Measurements from ENCODE around the gene AAK1.
A peak's percentile ranks its signal among the peaks of the same experiment; 100 is the strongest.
"Not testable (repeated sequence)": the region's sequence is repeated elsewhere in the genome, so short reads cannot be mapped to it uniquely, and the experiment has no call there.

AAK1 gene

GRCh38 chr2:69474688-69475087, 168.9 kb downstream of the AAK1 start:
- DNase-seq, result no peak

- no peak for DNase-seq
Measured at GRCh38 chr2:69471793-69472192, 171.7 kb downstream of the AAK1 start.

- DNase-seq, result no peak
Measured at GRCh38 chr2:69470911-69471310, 172.6 kb downstream of the AAK1 start.

- DNase-seq, result no peak
Measured at GRCh38 chr2:69469784-69470183, 173.8 kb downstream of the AAK1 start.

- DNase-seq, result no peak
Measured at GRCh38 chr2:69469375-69469774, 174.2 kb downstream of the AAK1 start.

GRCh38 chr2:69466728-69467127, 176.8 kb downstream of the AAK1 start:
- DNase-seq, result no peak

GRCh38 chr2:69465513-69466456, 177.8 kb downstream of the AAK1 start:
- DNase-seq, result no peak

- no peak for DNase-seq
Measured at GRCh38 chr2:69464575-69464974, 179.0 kb downstream of the AAK1 start.

- DNase-seq, result no peak
Measured at GRCh38 chr2:69462780-69463179, 180.8 kb downstream of the AAK1 start.

GRCh38 chr2:69461404-69461803, 182.1 kb downstream of the AAK1 start:
- no peak for DNase-seq

GRCh38 chr2:69459936-69460335, 183.6 kb downstream of the AAK1 start:
- DNase-seq, result no peak

GRCh38 chr2:69456950-69457445, 186.5 kb downstream of the AAK1 start:
- DNase-seq, result no peak

GRCh38 chr2:69456154-69456553, 187.4 kb downstream of the AAK1 start:
- DNase-seq, result no peak

GRCh38 chr2:69454976-69455375, 188.6 kb downstream of the AAK1 start:
- DNase-seq, result no peak

- no peak for DNase-seq
Measured at GRCh38 chr2:69453475-69454129, 189.9 kb downstream of the AAK1 start.

GRCh38 chr2:69452687-69453086, 190.9 kb downstream of the AAK1 start:
- no peak for DNase-seq

GRCh38 chr2:69450735-69451416, 192.7 kb downstream of the AAK1 start:
- no peak for DNase-seq

GRCh38 chr2:69449906-69450305, 193.6 kb downstream of the AAK1 start:
- no peak for DNase-seq

GRCh38 chr2:69443673-69444072, 199.9 kb downstream of the AAK1 start:
- not testable (repeated sequence) for DNase-seq

- DNase-seq, result not testable (repeated sequence)
Measured at GRCh38 chr2:69439499-69439898, 204.0 kb downstream of the AAK1 start.

GRCh38 chr2:69438580-69438979, 205.0 kb downstream of the AAK1 start:
- no peak for DNase-seq

- DNase-seq, result peak; percentile 48
Measured at GRCh38 chr2:69437751-69438154, 205.8 kb downstream of the AAK1 start.

Measured in NCI-H2029 treated with DMSO at 0.1 percent for 48 hours (cell line).